Memory B cell (primary cell): ENCODE measurements around the gene NRXN3.

Experiments
- ATAC-seq: fragments of 150-1000 bp; cut with Tn5 transposase; 2 replicates; pipeline ENCODE4 v1.10.0; 2021; ENCODE audit warnings: low read depth, mild to moderate bottlenecking, moderate library complexity
- DNase-seq, 2 donors: peaks; one replicate each; pipeline ENCODE4 v3.0.0; 2022; ENCODE audit warnings: low spot score in 2 of 2
- H3K27ac Mint-ChIP-seq: one replicate; pipeline ENCODE4 v1.8.0; 2022; ENCODE audit warnings: mild to moderate bottlenecking, moderate library complexity, mixed read lengths
- H3K27me3 Mint-ChIP-seq: one replicate; pipeline ENCODE4 v1.8.0; 2022; ENCODE audit warnings: mixed read lengths
- H3K36me3 Mint-ChIP-seq: one replicate; pipeline ENCODE4 v1.8.0; 2022; ENCODE audit warnings: mild to moderate bottlenecking, mixed read lengths
- H3K4me1 Mint-ChIP-seq: one replicate; pipeline ENCODE4 v1.8.0; 2022; ENCODE audit warnings: mixed read lengths
- H3K4me3 Mint-ChIP-seq: one replicate; pipeline ENCODE4 v1.8.0; 2022; ENCODE audit warnings: mild to moderate bottlenecking, moderate library complexity, mixed read lengths
- H3K9me3 Mint-ChIP-seq: one replicate; pipeline ENCODE4 v1.8.0; 2022; ENCODE audit warnings: mixed read lengths

NRXN3 gene

DNA sequence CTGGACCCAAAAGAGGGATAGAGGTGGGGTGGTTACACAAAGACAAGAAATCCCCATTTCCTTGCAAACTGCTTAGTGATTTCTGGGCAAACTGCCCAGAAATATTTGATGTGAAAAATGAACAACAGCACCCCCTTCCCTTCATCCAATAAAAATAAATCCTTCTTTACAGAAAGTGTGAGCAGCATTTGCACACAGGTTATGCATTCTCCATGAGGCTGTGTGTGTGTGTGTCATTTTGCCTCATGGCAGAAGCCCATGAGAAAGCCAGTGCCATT lies 17.2 kb upstream of the NRXN3 start:
- Mint-ChIP-seq H3K4me1 (no peaks in the 10 kb centered on the region), H3K4me3 (no peak overlapping the region), H3K9me3 (peaks cover 3% of the 10 kb centered on the region), H3K27me3 (peaks cover 6% of the 10 kb centered on the region), H3K36me3 (no peaks in the 10 kb centered on the region), H3K27ac (no peak overlapping the region)
- no peak for DNase-seq
- no peak for ATAC-seq

DNA sequence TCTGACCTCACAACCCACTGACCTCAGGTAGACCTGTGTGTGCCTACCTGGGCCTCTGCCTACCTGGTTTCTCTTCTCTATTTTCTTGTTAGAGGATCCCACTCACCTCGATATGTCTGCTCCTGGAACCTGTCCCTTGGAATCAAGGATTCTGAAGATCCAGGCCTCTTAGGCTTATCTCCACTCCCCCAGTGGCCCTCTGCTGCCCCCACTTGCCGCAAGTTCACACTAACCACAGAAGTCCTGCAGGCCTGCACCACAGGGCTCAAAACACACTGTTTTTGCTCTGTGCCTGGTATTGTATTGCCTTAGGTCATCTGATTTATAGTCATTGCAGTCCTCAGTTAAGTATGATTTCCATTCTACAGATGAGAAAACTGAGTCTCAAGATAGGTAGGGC lies 15.3 kb upstream of the NRXN3 start:
- Mint-ChIP-seq H3K4me1 (no peaks in the 10 kb centered on the region), H3K36me3 (no peaks in the 10 kb centered on the region), H3K27ac (no peak overlapping the region), H3K27me3 (peaks cover 3% of the 10 kb centered on the region), H3K9me3 (peaks cover under 1% of the 10 kb centered on the region), H3K4me3 (no peak overlapping the region)
- DNase-seq = no peak
- ATAC-seq = no peak

DNA sequence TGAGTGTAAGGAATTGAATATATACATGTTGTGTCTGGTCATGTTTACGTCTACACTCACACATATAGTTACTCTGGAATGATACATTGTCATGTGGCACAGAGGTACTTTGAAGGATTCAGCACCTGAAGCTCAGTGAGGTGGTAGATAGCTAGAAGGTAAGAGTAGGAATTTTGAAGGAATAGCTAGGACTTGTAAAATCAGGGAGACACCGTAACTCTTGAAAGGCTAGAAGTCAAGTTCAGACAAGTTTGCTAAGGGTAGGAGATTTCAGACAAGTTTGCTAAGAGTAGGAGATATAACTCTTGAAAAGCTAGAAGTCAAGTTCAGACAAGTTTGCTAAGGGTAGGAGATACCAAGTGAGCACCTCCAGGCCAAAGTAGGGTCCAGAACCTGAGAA lies 14.0 kb upstream of the NRXN3 start:
- H3K4me3 Mint-ChIP-seq = no peak overlapping the region
- no peak overlapping the region for H3K27ac Mint-ChIP-seq
- H3K27me3 Mint-ChIP-seq = peaks cover 6% of the 10 kb centered on the region
- no peaks in the 10 kb centered on the region for H3K4me1 Mint-ChIP-seq
- peaks cover 1% of the 10 kb centered on the region for H3K9me3 Mint-ChIP-seq
- no peak for ATAC-seq
- DNase-seq = no peak
- H3K36me3 Mint-ChIP-seq = no peaks in the 10 kb centered on the region

DNA sequence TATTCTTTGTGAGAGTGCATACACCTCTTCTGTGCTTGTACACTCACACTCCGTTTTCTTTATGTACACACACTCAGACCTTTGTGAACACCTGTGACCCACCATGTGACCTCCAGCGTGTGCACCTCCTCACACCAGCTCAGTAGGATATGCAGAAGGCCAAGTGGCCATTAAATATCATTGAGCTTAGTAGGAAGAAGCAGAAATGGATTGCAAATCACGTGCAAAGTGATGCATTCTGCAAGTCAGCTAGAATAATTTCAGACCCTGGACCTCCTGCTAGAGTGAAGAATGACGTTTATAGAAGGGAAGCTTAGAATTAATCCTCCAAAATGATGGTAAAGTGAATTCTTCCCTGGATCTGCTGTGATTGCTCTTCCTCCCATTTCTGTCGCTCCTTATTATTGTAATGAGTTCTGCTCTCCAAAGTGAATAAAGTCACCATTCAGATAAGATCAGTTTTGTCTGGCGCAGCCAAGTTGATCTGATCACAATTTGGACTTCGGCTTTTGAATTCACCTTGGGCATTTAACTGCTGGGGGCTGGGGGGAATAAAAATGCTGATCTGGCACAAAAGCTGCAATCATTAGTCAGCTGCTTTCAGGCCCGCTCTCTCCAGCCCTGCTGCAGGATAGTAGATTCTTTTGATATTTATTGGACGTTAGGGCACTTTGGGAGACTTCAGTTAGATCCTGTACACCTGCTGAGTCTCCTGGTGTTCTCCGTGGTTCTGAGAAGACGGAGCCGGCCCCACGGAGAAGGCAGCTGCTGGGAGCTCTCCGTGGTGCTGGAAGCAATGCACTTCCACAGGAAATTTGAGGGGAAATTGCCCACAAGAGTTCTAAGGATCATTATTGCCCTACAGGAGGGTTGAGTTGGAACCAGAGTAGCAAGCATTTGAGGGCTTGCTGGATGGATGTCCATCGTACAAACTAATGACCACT lies 12.4 kb upstream of the NRXN3 start:
- ATAC-seq (no peak), DNase-seq (no peak)
- no peak overlapping the region for H3K4me3 Mint-ChIP-seq
- no peak overlapping the region for H3K27ac Mint-ChIP-seq
- no peaks in the 10 kb centered on the region for H3K4me1 Mint-ChIP-seq
- H3K27me3 Mint-ChIP-seq = peaks cover 12% of the 10 kb centered on the region
- H3K36me3 Mint-ChIP-seq = no peaks in the 10 kb centered on the region
- H3K9me3 Mint-ChIP-seq = peaks cover 1% of the 10 kb centered on the region

DNA sequence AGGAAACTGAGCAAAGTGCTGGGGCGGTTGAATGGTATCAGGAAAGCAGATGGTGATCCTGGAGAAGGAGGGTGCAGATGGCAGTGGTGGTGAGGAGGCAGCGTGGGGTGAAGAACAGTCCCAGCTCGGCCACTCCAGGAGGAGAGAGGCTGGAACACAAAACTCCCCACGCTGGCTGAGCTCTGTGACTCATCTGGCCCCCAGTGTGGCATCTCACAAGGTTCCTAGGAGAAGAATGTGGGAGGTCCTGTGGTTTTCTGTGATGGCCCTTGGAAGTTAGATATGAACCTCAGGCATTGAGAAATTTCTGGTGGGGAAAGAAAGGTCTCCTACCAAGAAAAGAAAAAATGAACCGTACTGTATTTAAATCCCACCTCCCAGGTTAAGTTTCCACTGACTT lies 8.0 kb upstream of the NRXN3 start:
- ATAC-seq (no peak), DNase-seq (no peak)
- H3K27me3 Mint-ChIP-seq = peaks cover 11% of the 10 kb centered on the region
- no peak overlapping the region for H3K4me3 Mint-ChIP-seq
- H3K27ac Mint-ChIP-seq = no peak overlapping the region
- no peaks in the 10 kb centered on the region for H3K36me3 Mint-ChIP-seq
- peaks cover 1% of the 10 kb centered on the region for H3K9me3 Mint-ChIP-seq
- H3K4me1 Mint-ChIP-seq = no peaks in the 10 kb centered on the region

DNA sequence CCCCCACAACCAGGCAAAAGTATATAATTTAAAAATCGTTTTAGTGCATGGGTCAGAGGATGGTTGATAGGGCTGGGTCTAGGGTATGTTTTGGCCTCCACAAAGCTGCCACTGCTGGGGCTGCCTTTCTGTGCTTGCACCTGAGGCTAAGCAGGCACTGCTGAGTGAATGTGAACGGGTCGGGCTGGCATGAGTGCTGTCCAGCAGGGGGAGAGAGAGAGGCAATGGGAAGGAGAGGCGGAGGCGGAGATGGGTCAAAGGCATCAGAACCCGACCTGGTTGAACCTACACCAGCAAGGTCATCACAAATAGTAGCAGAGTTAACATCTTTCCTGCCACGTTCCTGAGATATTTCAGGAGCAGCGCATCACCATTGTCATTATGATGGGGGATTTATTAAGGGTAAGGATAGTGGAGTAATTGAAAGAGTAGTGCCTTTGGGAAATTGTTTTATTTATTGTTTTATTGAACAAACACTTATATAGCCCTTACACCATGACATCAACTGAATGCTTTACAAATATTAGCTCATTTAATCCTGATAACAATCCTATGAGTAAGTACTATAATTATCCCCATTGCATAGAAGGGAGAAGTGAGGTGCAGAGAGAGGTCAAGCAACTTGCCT lies 5.8 kb upstream of the NRXN3 start:
- Mint-ChIP-seq H3K4me3 (no peak overlapping the region), H3K9me3 (peaks cover 1% of the 10 kb centered on the region), H3K36me3 (no peaks in the 10 kb centered on the region), H3K27ac (no peak overlapping the region), H3K4me1 (no peaks in the 10 kb centered on the region), H3K27me3 (peaks cover 14% of the 10 kb centered on the region)
- ATAC-seq = no peak
- DNase-seq = no peak

DNA sequence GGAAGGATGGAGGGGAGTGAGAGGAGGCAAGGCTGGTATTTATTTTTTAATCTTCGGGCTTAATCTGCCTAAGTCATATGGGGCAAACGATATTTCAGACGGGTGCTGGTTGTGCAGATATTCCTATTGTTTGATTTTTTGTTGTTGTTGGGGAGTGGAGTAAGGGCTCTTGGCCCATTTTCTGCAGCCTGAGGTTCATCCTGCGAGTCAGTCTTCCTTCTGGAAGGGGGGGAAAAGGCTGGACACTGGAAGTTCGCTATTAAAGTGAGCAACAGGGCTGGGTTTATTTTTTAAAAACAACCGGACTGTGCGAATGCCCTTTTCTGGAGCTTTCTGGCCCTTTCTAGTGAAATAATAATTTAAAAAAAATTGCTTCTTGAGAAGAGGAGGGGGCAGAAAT lies 2.3 kb downstream of the NRXN3 start:
- no peak for ATAC-seq
- no peak overlapping the region for H3K27ac Mint-ChIP-seq
- no peaks in the 10 kb centered on the region for H3K36me3 Mint-ChIP-seq
- peaks cover 12% of the 10 kb centered on the region for H3K27me3 Mint-ChIP-seq
- DNase-seq = no peak
- H3K4me1 Mint-ChIP-seq = no peaks in the 10 kb centered on the region
- no peak overlapping the region for H3K4me3 Mint-ChIP-seq
- H3K9me3 Mint-ChIP-seq = peaks cover 2% of the 10 kb centered on the region

DNA sequence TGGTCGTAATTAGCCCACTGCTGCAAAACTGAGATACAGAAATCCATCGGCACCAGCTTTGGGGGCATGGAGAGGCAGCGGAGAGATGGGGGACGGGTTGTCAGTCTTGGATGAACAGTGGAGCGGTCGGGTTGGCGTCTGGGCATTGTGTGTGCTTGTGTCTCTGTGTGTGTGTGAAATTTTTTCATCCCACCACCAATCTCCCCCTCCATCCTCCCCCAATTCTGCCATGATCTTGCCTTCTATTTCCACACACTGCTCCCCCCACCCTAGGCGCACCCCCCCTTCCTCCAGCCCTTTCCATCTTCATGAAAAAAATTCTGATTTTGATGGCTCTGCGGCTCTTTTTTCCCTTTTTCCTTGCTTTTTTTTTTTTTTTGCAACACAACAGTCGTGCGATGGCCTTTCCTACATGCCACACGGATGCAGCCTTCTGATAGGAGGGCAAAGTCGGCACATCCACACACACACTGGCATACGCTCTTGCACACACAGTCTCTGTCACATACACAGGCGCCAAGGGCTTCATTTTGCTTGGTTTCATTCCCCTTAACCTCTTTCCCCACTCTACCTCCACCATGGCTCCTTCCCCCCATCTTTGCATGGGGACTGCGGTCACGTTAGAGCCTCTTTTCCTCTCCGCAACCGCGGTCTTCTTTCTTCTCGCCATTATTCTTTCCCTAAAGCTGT lies 3.3 kb downstream of the NRXN3 start:
- Mint-ChIP-seq H3K9me3 (peaks cover 2% of the 10 kb centered on the region), H3K36me3 (no peaks in the 10 kb centered on the region), H3K27me3 (peaks cover 10% of the 10 kb centered on the region), H3K27ac (no peak overlapping the region), H3K4me1 (no peaks in the 10 kb centered on the region), H3K4me3 (no peak overlapping the region)
- DNase-seq (no peak), ATAC-seq (no peak)

DNA sequence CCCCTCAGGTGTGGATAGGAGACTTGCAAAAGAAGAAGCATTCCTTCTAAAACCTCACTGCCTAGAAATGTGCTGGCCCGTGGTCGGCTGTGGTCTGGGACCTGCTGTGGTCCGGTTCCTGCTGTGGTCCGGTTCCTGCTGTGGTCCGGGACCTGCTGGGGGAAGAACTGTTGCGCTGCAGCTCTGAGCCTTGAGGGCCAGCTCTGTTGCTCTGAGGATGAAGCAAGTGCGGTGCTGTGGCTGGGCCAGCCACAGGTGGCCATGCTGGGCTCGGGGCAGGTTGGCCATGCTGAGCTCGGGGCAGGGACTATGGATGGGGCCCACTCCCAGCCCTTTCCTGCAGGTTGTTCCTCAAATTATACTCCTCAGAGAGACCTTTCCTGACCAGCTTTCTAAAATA lies 5.2 kb downstream of the NRXN3 start:
- DNase-seq = no peak
- no peaks in the 10 kb centered on the region for H3K36me3 Mint-ChIP-seq
- no peaks in the 10 kb centered on the region for H3K4me1 Mint-ChIP-seq
- H3K9me3 Mint-ChIP-seq = peaks cover 2% of the 10 kb centered on the region
- H3K4me3 Mint-ChIP-seq = no peak overlapping the region
- H3K27ac Mint-ChIP-seq = no peak overlapping the region
- no peak for ATAC-seq
- H3K27me3 Mint-ChIP-seq = peaks cover 9% of the 10 kb centered on the region

DNA sequence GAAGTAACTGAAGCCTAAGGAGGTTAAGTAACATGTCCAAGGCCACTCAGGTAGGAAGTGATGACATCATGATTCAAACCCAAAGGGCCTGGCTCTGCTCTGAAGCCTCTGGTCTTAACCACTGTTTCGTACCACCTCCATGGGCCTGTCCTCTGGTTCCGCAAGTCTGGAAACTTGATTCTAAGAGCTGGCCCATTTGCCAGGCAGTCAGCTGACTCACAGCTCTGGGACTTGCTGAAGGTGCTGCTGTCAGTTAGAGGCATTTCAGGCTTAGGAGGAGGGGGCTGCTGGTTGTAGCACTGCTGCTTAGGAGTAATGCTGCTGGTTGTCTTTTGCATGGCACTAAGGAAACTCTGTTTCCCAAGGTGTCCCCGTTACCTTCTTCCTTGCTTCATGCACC lies 7.9 kb downstream of the NRXN3 start:
- ATAC-seq (no peak), DNase-seq (no peak)
- Mint-ChIP-seq H3K9me3 (no peaks in the 10 kb centered on the region), H3K27ac (no peak overlapping the region), H3K36me3 (no peaks in the 10 kb centered on the region), H3K4me3 (no peak overlapping the region), H3K4me1 (no peaks in the 10 kb centered on the region), H3K27me3 (peaks cover 3% of the 10 kb centered on the region)

DNA sequence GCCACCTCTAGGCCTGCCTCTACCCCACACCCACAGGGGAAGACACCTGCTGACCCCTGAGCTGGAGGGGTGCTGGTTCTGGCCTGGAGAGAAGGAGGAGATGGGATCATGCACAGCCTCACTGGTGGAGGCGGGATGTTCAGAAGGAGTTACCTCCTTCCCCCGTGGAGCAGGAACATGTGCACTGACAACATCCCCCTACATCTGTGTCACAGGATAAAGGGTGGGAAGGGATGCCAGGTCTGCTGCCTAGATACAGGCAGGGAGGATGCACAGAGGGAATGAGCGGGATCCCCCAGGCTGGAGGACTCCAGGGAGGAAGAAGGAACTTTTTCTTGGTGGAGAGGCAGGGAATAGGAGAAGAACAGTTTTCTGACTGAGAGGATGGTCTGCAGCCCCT lies 8.8 kb downstream of the NRXN3 start:
- ATAC-seq (no peak), DNase-seq (no peak)
- H3K27me3 Mint-ChIP-seq = peaks cover 4% of the 10 kb centered on the region
- no peak overlapping the region for H3K27ac Mint-ChIP-seq
- H3K4me3 Mint-ChIP-seq = no peak overlapping the region
- peaks cover 2% of the 10 kb centered on the region for H3K9me3 Mint-ChIP-seq
- H3K4me1 Mint-ChIP-seq = no peaks in the 10 kb centered on the region
- no peaks in the 10 kb centered on the region for H3K36me3 Mint-ChIP-seq

DNA sequence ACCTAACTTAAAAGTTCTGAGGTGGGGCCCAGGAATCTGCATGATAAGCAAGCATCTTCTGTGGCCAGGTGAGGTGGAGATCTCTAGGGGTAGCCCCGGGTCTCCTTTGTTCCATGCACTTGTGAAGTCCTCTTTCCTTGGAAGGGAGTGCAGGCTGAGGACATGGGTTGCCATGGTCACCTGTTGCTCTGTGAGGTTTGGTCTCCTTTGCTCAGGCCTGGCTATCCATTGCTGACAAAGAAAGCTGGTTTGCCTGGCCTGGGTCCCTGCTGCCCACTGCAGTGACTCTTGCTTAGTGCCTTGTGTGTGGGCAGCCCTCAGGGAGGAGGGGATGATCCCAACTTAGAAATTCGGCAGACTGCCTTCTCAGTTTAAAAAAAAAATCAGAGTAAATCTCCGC lies 11.1 kb downstream of the NRXN3 start:
- Mint-ChIP-seq H3K27me3 (peaks cover 6% of the 10 kb centered on the region), H3K4me1 (no peaks in the 10 kb centered on the region), H3K36me3 (no peaks in the 10 kb centered on the region), H3K27ac (no peak overlapping the region), H3K9me3 (peaks cover 2% of the 10 kb centered on the region), H3K4me3 (no peak overlapping the region)
- no peak for ATAC-seq
- DNase-seq = no peak

DNA sequence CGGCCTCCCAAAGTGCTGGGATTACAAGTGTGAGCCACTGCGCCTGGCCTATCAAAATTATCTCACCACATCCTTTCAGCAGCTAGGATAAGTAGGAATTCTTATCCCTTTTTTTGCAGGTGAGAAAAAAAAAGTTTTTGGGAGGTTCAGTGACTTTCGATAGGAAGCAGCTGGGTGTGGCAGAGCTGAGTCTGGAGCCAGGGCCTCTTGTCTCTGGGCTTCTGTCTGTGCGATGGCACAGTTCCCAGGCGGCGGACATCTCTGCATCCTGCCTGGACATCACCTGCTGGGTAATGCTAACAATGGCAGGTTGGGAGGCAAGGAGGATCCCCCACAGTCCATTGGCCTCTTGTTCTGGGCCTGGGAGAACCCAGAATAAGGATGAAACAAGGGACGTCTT lies 12.5 kb downstream of the NRXN3 start:
- ATAC-seq (no peak), DNase-seq (no peak)
- H3K9me3 Mint-ChIP-seq = peaks cover 2% of the 10 kb centered on the region
- H3K27ac Mint-ChIP-seq = no peak overlapping the region
- H3K4me3 Mint-ChIP-seq = no peak overlapping the region
- no peaks in the 10 kb centered on the region for H3K4me1 Mint-ChIP-seq
- H3K36me3 Mint-ChIP-seq = no peaks in the 10 kb centered on the region
- H3K27me3 Mint-ChIP-seq = peaks cover 8% of the 10 kb centered on the region

DNA sequence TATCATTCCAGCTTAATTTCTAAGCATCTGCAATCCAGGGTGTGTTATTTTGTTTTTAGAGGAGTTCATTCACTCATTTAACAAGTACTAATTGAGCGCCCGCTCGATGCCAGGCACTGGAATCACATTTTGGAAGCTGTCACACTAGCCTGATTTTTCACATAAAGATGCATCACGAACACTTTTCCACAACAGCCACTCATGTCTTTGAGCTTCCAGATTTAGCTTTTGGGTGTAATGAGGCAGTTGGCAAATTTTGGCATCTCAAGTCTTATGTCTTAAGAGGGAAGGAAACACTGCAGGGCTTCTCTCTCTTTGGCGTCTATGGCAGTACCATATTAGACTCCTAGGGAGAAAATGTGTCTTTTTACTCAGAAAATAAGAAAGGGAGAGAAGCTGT lies 14.0 kb downstream of the NRXN3 start:
- Mint-ChIP-seq H3K36me3 (no peaks in the 10 kb centered on the region), H3K27me3 (peaks cover 11% of the 10 kb centered on the region), H3K9me3 (peaks cover 2% of the 10 kb centered on the region), H3K27ac (no peak overlapping the region), H3K4me1 (no peaks in the 10 kb centered on the region), H3K4me3 (no peak overlapping the region)
- ATAC-seq (no peak), DNase-seq (no peak)
